Lower leg skin (tissue), 3 donors: ENCODE measurements around the gene TBC1D10A.

Source experiments
- CTCF ChIP-seq, 3 donors: fragments of 450-650 bp; IDR thresholded peaks; one replicate each; pipeline ENCODE4 v1.5.1; 2016; ENCODE audit warnings: antibody characterized with exemption in 3 of 3, mild to moderate bottlenecking in 3 of 3, moderate library complexity in 2 of 3
- POLR2A ChIP-seq, 2 donors: fragments of 450-650 bp; IDR thresholded peaks; one replicate each; pipeline ENCODE4 v1.6.1; 2016 to 2017; ENCODE audit warnings: antibody characterized with exemption in 2 of 2, mild to moderate bottlenecking in 1 of 2, moderate library complexity in 1 of 2

- no peak for TF ChIP-seq CTCF (IDR thresholded peaks at IDR 0.05)
- TF ChIP-seq POLR2A (IDR thresholded peaks at IDR 0.05), result no peak
Measured at GRCh38 chr22:30297991-30298701, 28.6 kb downstream of the TBC1D10A start.
